ENCODE results near the gene CD59. TPM values are rescaled to one million over a fixed set of nuclear protein-coding genes. Genes with fewer than 3 reads are reported as not detected.

The CD59 gene
- total RNA-seq: 468 and 469 TPM in 2 replicates

GRCh38 chr11:33736148-33736812 lies at the start of gene CD59:
Gene CD59 (minus strand): TSS chr11:33736423. CDS start chr11:33722445, 13,978 bp downstream.
- TF ChIP-seq CTCF (IDR thresholded peaks at IDR 0.05; ENCODE audit: insufficient read depth, low read length, poor library complexity, severe bottlenecking): no peak
- Histone ChIP-seq H3K27me3 (ENCODE audit: control insufficient read depth, insufficient read depth, low read length) (no peaks in the 10 kb centered on the region), H3K36me3 (ENCODE audit: control insufficient read depth, insufficient read depth, low read length) (peaks cover 2% of the 10 kb centered on the region), H3K4me3 (ENCODE audit: low read depth, low read length) (peak within 1 kb of the TSS; percentile 81)
- peak; percentile 67 for DNase-seq (ENCODE audit: low read depth)

- no peak for DNase-seq (ENCODE audit: low read depth)
- H3K36me3 ChIP-seq (ENCODE audit: control insufficient read depth, insufficient read depth, low read length): no peaks in the 10 kb centered on the region
- no peak overlapping the region for H3K4me3 ChIP-seq (ENCODE audit: low read depth, low read length)
- H3K27me3 ChIP-seq (ENCODE audit: control insufficient read depth, insufficient read depth, low read length): no peaks in the 10 kb centered on the region
- no peak for TF ChIP-seq CTCF (IDR thresholded peaks at IDR 0.05; ENCODE audit: insufficient read depth, low read length, poor library complexity, severe bottlenecking)
Observed at GRCh38 chr11:33785609-33786008, 49.4 kb upstream of the CD59 start.

- Histone ChIP-seq H3K36me3 (ENCODE audit: control insufficient read depth, insufficient read depth, low read length) (no peaks in the 10 kb centered on the region), H3K27me3 (ENCODE audit: control insufficient read depth, insufficient read depth, low read length) (no peaks in the 10 kb centered on the region), H3K4me3 (ENCODE audit: low read depth, low read length) (no peak overlapping the region)
- no peak for TF ChIP-seq CTCF (IDR thresholded peaks at IDR 0.05; ENCODE audit: insufficient read depth, low read length, poor library complexity, severe bottlenecking)
- no peak for DNase-seq (ENCODE audit: low read depth)
Observed at GRCh38 chr11:33779849-33780528, 43.8 kb upstream of the CD59 start.

- Histone ChIP-seq H3K27me3 (ENCODE audit: control insufficient read depth, insufficient read depth, low read length) (no peaks in the 10 kb centered on the region), H3K4me3 (ENCODE audit: low read depth, low read length) (no peak overlapping the region), H3K36me3 (ENCODE audit: control insufficient read depth, insufficient read depth, low read length) (no peaks in the 10 kb centered on the region)
- no peak for DNase-seq (ENCODE audit: low read depth)
- no peak for TF ChIP-seq CTCF (IDR thresholded peaks at IDR 0.05; ENCODE audit: insufficient read depth, low read length, poor library complexity, severe bottlenecking)
Observed at GRCh38 chr11:33778675-33779074, 42.5 kb upstream of the CD59 start.

- H3K27me3 ChIP-seq (ENCODE audit: control insufficient read depth, insufficient read depth, low read length): no peaks in the 10 kb centered on the region
- no peak for DNase-seq (ENCODE audit: low read depth)
- no peak for TF ChIP-seq CTCF (IDR thresholded peaks at IDR 0.05; ENCODE audit: insufficient read depth, low read length, poor library complexity, severe bottlenecking)
- H3K4me3 ChIP-seq (ENCODE audit: low read depth, low read length): no peak overlapping the region
- no peaks in the 10 kb centered on the region for H3K36me3 ChIP-seq (ENCODE audit: control insufficient read depth, insufficient read depth, low read length)
Observed at GRCh38 chr11:33777906-33778305, 41.7 kb upstream of the CD59 start.

Measured in kidney epithelial cell (primary cell).